LHCN-M2 (cell line): ENCODE data around the gene MED31. TPM values are rescaled to one million over a fixed set of nuclear protein-coding genes. Genes with fewer than 3 reads are reported as not detected.
A peak's percentile ranks its signal among the peaks of the same experiment; 100 is the strongest.
"Not testable (repeated sequence)": the region's sequence is repeated elsewhere in the genome, so short reads cannot be mapped to it uniquely, and the experiment has no call there.

Experiments used
- DNase-seq: peaks from one replicate; pipeline ENCODE4 v3.0.0-alpha.2; 2012; ENCODE audit warnings: low read depth
- total RNA-seq: library from RNA; depleted of rRNA; stranded (reverse); fragments of >200 nt; gene quantifications from 2 replicates; pipeline ENCODE4 v1.2.3, GENCODE V29; 2014

MED31 gene
- total RNA-seq, 1 experiment from 2014 or later: 9.6 TPM

DNA sequence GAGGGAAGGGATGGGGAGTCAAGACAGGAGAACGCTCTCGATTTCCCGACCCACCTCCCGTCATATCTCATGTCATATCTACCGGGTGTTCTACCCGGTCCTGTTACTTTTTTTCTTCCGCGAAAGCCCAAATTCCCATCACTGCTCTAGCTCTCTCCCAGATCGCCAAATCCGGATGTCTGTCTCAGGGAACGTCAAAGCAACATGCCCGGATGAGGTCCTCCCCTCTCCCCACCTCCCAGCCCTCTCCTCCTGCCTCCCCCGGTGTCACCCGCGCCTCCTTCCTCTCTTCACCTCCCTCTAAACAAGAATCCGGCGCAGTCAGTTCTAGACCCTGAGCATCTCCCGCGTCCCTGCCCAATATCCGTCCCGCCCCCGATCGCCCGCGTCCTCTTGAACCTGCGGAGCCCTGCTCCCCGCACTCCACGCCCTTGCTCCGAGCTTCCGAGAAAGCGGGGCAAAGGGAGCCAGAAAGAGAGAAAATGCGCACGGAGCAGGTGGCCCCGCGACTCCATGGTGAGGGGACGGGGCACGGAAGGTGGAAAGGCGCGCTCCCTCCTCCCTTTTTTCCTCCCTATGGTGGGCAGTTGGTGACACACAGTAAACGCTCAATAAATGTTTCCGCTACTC lies 4.4 kb upstream of the MED31 start:
- DNase-seq: not testable (repeated sequence)

DNA sequence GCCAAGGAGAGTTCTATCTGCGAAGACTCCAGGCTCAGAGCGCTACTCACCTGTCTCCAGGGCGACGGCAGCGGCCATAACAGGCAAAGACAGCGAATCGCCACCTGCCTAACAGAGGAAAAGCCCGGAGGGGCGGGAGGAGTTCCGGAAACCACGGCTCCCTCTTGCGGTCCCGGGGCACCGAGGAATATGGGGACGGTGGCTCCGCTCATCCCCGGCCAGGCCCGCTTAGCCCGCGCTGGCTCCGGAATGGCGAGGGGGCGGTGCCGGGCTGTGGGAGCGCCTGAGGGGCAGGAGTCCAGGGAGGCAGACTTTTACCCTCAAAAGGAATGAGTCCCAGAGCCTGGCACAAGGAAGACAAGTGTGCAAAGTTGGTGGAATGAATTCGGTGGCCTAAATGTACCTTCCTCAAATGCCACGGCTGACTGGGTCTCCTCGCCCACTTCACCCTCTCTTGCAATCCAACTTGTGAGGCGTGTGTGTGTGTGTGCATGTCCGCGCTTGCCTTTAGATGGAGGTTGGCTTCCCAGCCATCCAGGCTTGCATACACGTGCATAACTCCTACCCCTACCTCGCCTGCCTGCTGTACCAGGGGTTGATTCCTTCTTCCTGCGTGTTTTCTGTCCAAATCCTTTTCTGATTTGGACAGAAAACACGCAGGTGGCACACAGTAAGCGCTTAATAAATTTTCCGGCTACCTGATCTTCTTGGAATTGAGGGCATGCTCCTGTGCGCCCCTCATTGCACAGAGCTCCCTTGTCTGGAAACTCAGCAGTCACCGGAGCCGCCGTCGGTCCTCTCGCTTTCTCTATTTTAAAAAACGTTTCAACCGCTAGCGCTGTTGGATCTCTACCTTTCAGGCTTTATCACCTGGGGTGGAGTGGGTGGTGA lies 3.7 kb upstream of the MED31 start:
- no peak for DNase-seq

DNA sequence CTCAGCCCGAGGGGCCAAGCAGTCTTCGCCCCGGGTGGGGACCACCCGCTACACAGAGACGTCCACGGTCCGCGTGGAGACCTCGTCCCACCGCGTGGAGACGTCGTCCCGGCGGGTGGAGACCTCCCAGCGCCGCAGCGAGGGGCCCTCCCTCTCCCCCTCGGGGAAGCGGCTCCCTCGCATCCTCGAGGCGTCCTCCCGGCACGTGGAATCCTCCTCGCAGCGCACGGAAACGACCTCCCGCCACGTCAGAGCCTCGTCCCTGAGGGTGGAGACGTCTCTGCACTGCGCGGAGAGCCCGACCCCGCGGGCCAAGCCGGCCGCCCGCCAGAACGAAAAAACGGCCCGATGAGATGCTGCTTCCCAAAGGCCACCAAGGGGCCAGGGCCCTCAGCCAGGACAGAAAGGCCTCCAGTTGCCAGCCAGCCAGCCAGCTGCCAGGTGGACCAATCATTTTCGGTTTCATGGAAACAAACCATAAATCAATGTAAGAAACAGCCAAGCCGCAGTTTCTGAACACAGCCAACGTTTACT lies 581 bp upstream of the MED31 start:
- DNase-seq: peak; percentile 36

DNA sequence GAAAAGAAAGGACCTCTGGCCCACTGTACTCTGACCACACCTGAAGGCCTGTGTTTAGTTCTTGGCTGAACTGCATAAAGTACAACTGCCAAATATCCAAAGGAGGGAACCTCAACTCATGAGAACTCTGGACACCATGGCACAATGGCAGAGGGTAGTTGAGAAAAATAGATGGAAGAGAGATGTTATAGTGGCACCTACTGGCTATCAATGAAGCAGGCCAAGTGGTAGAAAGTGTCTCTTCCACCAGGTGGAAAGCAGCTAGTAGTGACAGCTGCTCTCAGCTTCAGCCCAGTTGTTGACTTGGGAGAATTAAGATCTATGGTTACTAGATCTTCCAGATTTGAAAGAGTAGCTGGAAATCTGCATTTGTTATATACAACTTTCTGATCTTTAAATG lies 3.2 kb downstream of the MED31 start:
- DNase-seq: peak; percentile 48

DNA sequence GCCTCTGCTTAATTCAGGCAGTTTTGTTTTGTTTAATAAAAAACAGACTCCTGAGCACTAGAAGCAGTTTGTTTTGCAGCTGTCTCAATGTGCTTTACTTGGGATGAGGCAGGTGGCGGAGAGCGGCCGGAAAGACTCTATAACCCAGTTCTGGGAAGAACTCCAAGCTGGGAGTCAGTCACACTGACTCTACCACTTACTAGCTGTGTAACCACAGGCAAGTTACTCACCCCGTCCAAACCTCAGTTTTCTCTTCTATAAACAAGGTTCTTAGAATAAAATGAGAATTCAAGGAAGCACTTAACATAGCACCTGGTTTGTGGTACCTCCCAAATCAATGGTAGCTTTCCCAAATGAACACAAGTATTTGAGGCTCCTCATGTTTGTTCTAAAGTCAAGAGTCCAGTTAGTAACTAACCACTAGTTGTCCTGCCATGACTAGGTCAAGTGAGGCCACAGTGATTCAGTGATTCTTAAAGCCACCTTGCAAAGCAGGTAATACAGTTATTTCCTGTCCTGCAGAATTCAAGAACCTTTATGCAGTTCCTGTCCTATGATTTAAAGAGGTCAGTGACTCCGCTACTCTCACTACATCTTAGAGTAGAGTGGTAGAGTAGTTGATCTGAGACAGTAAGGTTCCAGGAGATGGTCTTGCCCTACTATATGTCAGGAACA lies 7.8 kb downstream of the MED31 start:
- peak; percentile 96 for DNase-seq

DNA sequence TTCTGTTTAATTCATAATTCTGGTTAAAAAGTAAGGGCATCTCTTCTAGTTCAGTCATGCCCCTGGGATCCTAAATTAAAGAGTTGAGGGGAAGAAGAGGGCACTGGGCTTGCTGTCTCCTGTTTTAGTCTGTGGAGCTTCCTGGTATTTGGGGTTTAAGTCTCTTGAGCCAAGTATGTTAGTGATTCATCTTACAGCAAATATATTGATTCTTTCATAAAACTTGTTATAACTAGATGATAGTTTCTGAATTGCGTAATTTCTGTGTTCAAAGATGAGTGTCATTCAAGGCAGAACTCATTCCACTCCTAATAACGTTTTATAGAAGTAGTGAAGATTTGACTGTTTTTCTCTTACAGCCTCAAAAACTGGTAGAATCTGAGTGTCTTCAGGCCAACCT lies 8.8 kb downstream of the MED31 start:
- DNase-seq: no peak

DNA sequence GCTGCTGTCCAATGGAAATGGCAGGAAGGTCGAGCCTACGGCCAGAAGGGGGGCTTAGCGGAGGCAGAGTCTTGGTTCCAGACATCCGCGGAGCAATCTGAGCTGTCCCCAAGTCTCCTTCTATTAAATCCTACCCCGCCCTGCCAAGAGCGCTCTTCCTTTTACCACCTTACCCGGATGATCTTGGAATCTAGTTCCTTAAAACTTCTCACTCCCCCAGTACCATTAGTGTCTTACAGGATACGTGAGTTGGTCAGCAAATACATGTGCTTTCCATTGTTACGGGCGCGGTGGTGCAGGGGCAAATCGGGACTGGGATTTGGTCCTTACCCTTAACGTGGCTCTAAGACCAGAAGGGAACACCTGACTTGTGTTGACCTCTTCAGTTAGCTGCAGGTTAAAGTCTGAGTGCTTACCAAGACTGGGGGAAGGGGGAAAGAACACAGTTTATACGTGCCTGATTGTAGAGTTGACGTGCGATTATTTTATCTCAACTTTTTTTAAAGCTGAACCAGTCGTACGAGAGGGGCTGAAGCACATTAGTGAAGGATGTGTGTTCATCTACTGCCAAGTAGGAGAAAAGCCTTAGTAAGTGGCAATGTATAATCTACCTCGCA lies 10.1 kb downstream of the MED31 start:
- no peak for DNase-seq

DNA sequence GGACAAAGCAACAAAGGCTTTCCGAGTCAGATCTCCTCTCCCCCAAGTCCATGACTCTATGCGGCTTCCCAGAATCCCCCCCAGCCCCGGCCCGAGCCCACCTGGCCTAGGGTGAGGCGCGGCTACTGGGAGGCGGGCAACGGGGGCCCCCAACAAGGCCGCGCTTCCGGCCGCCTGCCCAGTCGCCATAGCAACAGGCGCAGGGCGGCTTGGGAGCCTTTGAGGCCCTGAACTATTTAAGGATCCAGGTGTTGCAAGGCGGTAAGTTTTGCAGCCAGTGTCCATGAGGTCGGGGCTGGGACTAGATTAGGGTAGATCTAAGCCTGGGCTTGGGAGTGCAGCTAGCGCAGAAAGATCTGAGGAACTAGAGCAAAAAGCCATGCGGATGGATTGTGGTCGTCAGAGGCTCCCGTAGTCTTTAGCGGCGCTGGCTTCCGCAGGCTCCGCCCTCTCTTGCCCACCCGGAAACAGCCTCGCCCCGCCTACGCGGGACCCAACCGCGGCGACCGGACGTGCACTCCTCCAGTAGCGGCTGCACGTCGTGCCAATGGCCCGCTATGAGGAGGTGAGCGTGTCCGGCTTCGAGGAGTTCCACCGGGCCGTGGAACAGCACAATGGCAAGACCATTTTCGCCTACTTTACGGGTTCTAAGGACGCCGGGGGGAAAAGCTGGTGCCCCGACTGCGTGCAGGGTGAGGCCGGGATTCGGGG lies 10.7 kb downstream of the MED31 start, which contains the start of the genes KIAA0753 and TXNDC17:
TSS of gene KIAA0753 (minus strand) at position 176 of the 711 bp plus-strand sequence. CDS start 5,608 bp downstream, outside the sequence.
TSS of gene TXNDC17 (plus strand) at position 525 of the 711 bp plus-strand sequence. CDS start at position 548, 23 bp downstream.
- peak; percentile 84 for DNase-seq

DNA sequence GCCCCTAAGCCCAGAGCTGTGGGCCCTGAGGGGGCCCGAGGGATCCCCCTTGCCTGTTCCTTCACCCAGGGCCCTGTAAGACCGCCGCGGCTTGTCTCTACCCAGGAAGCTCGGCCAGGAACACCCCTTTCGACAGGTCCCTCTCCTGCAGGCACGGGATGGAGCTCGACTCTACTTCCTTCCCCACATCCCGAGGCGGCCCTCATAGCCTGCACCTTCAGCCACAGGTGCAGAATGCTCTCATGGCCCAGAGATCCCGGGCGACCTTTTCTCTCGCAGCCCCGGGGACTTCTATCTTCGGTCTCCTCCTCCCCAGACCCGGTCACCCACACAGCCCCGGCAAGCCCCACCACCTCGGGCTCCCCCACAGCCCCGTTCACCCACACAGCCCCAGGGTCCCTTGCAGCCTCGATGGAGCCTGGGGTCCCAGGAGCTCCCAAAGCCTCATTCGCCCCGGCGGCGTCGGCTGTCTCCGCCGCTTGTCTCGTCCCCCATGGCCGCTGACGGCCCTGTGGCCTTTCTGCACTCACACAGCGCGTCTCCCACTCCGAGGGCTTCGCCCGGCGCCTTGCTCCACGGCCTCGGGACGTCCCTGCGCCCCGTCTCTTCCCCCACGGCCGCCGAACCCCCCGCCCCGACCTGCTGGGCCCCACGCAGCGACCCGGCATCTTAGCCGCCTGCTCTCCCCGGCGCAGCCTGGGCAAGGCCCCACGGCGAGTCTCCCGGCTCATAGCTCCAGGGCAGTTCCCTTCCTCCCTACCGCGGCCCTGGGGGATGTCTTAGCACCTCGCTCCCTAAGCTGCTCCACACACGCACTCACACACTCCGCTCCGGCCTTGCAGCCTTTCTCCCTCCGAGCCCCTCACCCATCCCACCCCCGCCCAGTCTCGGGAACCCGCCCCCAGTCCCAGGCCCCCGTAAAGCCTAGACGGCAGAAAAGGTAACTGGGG lies 11.5 kb downstream of the MED31 start:
- DNase-seq: peak; percentile 31

DNA sequence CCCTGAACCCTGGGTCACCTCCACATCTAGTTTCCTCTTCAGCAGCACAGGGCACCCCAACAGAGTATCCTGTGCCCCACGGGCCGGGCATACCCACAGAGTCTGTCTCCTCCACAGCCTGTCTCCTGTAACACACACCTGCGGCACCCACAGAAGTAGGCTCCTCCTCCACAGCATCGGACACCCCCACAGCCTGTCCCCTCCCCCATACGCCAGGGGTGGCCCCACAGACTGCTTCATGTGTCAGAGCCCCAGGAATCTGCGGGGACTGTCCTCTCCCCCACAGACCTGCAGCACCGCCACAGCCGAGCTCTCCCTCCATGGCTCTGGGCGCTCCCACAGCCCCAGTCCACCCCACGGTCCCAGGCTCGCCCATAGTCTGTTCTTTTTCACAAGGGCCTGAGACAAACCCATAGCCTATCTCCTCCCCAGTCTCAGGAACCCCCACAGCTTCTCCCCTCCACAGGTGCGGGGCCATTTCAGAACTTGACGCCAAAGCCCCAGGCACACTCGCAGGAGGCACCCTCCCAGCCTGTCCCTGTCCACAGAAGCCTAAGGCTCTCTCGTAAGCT lies 12.3 kb downstream of the MED31 start:
- DNase-seq: no peak

DNA sequence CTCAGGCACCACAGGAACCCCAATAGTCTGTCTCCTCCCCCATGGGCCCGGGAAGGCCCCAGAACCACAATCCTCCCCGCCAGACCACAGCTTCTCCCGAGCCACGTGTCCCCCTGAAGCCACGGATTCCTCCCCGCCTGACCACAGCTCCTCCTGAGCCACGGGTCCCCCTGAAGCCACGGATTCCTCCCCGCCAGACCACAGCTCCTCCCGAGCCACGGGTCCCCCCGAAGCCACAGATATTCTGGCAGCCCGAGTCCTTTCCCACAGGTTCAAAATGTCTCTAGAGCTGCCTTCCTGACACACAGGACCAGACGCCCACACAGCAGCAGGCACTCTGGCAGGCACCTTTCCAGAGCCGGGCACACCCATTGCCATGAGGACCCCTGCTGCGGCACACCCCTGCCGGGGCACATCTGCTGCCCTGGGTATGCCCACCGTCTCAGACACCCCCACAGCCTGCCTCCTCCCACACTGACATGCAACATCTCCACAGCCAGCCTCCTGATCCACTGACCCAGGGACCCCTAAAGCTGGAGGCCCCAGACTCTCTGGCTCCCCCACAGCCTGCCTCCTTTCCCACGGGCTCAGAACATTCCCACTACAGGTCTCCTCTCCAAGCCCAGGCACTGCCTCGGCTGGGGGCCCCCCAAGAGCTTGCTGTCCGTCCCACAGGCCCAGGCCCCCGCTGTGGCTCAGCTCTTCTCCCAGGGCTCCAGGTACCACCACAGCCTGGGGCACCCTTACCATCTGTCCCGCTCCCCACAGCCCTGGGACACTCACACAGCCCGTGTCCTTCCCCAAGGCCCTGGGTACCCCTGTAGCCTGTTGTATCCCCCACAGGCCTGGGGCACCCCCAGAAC lies 13.1 kb downstream of the MED31 start:
- no peak for DNase-seq

DNA sequence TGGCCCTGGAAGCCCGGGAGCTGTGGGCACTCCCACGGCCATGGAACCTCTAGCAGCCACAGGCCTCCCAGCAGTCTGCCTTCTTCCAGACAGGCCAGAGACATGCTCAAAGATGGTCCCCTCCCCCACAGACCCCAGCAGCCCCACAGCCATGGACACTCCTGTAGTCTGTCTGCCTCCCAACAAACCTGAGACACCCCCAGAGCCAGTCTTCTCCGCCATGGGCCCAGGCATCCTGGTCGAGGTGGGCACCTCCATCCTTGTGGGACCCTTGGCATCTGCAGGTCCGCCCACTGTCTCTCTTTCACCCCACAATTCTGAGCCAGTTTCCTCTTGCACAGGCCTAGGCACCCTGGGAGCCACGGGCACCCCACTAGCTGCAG lies 14.0 kb downstream of the MED31 start:
- DNase-seq: no peak

DNA sequence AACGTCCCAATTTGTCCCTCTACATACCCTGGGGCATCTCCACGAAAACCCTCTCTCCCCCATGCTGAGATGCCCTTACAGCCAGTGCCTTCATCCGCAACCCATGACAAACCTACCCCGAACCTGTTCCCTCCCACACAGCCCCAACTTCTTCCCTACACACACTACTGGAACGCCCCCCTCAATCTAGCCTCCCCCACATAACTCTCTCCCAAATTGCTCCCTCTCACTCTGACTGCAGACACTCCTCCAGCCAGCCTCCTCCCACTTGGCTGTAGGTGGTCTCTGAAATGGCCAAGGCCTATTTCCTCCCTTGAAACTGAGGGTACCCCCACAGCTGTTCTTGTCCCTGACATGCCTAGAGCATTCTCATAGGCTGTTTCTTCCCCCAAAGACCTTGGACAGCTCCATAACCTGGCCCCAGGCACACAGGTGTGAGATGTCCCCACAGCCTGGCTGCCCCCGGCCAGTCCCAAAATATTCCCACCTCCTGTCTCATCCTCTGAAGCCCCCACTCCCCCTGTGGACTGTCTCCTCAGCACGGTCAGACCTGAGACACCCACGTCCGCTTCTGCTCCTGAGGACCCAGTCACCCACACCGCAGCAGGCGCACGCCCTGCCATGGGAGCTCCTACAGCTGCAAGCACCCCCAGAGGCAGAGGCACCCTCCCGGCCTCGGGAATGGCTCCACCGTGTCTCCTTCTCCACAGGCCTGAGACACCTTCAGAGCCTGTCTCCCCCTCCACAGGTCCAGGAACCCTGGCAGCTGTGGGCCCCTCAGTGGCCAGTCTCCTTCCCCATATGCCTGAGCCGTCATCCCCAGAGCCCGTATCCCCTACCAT lies 14.6 kb downstream of the MED31 start:
- no peak for DNase-seq

DNA sequence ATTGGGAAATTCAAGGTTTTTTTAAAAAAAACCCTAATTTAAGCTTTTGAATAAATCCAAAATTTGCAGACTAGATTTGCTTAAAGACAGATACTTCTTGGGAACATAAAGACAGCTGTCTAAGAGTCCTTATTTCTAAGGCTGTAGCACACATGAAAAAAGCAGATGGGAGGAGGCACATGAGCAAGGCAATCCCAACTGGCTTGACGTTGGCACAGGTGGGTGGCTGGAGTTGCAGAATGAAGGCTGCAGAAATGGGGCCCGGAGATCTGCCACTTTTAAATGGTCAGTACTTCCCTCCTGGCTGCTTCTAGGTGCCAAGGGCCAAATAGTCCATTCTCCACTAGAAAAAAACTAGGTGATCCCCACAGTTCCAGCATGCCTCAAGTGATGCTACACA lies 15.3 kb downstream of the MED31 start:
- DNase-seq: no peak

DNA sequence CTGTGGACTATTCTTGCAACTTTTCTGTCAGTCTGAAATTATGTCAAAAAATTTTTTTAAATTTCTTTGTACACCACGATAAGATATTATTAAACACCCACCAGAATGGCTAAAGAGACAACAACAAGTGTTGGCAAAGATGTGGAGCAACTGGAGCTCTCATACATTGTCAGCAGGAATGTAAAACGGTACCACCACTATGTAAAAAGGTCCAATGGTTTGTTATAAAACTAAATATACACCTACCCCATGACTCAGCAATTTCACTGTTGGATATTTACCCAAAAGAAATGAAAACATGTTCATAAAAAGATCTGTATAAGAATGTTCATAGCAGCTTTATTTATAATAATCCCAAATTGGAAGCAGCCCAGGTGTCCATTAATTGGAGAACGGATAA lies 18.1 kb downstream of the MED31 start:
- no peak for DNase-seq

DNA sequence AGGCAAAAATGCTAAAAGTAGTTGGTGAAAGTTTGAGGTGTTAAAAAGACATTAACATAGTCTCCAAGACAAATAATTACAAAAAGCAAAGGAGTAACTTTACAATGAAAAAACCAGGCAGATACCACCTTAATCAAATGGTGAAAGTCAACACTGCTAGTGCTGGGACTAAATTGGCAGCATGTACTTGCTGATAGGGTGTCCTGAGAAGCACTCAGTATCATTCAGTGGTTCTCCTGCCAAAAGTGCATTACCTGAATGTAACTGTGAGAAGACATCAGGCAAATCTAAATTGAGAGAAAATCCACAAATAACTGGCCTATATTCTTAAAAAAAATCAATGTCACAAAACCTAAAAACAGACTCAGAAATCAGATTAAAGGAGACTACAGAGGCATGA lies 18.9 kb downstream of the MED31 start:
- no peak for DNase-seq

DNA sequence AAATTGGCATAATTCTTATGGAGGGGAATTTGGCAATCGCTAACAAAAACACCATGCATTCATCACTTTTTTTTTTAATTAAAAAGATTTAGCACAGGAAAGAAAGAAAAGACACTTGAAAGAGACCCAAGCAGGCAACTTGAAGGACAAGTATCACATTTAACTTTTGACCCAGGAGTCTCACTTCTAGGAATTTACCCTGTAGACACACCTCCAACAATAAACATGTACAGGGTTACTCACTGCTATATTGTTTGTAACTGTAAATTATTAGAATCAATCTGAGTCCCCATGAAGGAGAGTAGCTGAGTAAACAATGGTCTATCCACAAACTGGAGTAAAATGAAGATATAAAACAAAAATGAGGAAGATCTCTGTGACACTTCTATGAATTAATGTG lies 21.0 kb downstream of the MED31 start:
- DNase-seq: no peak
